Tibial artery (tissue), 4 donors: ENCODE data around the gene CARD9.

Experiments used
- DNase-seq, 2 donors: peaks; one replicate each; pipeline ENCODE4 v3.0.0-alpha.2; 2019
- H3K27ac ChIP-seq, 2 donors: fragments of 200-600 bp; sonication (generic) in 1 of 2; 1 replicate in 1 of 2; 2 replicates in 1 of 2; pipeline ENCODE4 v1.5.1; 2018 to 2019; ENCODE audit warnings: mild to moderate bottlenecking in 1 of 2
- H3K27me3 ChIP-seq, 2 donors: fragments of 200-600 bp; sonication (generic) in 1 of 2; one replicate each; pipeline versions ENCODE4 v1.5.1 to v1.6.0; 2016 to 2019
- H3K36me3 ChIP-seq, 3 donors: fragments of 200-600 bp; sonication (generic) in 2 of 3; one replicate each; pipeline ENCODE4 v1.5.1; 2016 to 2019; ENCODE audit warnings: mild to moderate bottlenecking in 2 of 3
- H3K4me1 ChIP-seq, 4 donors: fragments of 200-600 bp; sonication (generic) in 2 of 4; 1 replicate in 3 of 4; 2 replicates in 1 of 4; pipeline ENCODE4 v1.5.1; 2016 to 2019
- H3K4me3 ChIP-seq, 2 donors: fragments of 200-600 bp; sonication (generic) in 1 of 2; 1 replicate in 1 of 2; 2 replicates in 1 of 2; pipeline ENCODE4 v1.5.1; 2018 to 2019; ENCODE audit warnings: mild to moderate bottlenecking in 2 of 2
- H3K9me3 ChIP-seq, 3 donors: fragments of 200-600 bp; sonication (generic) in 1 of 3; one replicate each; pipeline ENCODE4 v1.5.1; 2016 to 2019
- CTCF ChIP-seq, 2 experiments: fragments of 200-600 bp in 1 of 2; fragments of 450-650 bp in 1 of 2; IDR thresholded peaks; one replicate each; pipeline ENCODE4 v1.5.1; 2017 to 2019; ENCODE audit warnings: antibody characterized with exemption in 2 of 2, mild to moderate bottlenecking in 1 of 2, moderate library complexity in 1 of 2
- intact Hi-C: fragments of 100-400 bp; cut with DNase I; formaldehyde crosslinking; loops from one replicate; pipeline ENCODE4 v1.15.0; 2023; ENCODE audit warnings: low total_unique reads

CARD9 gene

GRCh38 chr9:136314944-136315343, 58.5 kb downstream of the CARD9 start:
- H3K4me1 ChIP-seq, result no peaks in the 10 kb centered on the region
- H3K9me3 ChIP-seq, result peaks cover 0 to 11% (median 6%) of the 10 kb centered on the region in 3 donors
- H3K27me3 ChIP-seq, result peaks cover 0 to 29% of the 10 kb centered on the region in 2 donors
- H3K27ac ChIP-seq, result no peak overlapping the region
- intact Hi-C loops, result no loop called here
- no peak for DNase-seq
- TF ChIP-seq CTCF (IDR thresholded peaks at IDR 0.05), result no peak
- H3K4me3 ChIP-seq, result no peak overlapping the region
- H3K36me3 ChIP-seq, result no peaks in the 10 kb centered on the region

GRCh38 chr9:136314056-136314416, 59.4 kb downstream of the CARD9 start:
- intact Hi-C loops, result no loop called here
- peaks cover 0 to 11% (median 6%) of the 10 kb centered on the region in 3 donors for H3K9me3 ChIP-seq

More at GRCh38 chr9:136314056-136314416, 59.4 kb downstream of the CARD9 start:
- TF ChIP-seq CTCF (IDR thresholded peaks at IDR 0.05), result no peak
- H3K36me3 ChIP-seq, result no peaks in the 10 kb centered on the region
- peaks cover 0 to 38% of the 10 kb centered on the region in 2 donors for H3K27me3 ChIP-seq
- no peak overlapping the region for H3K27ac ChIP-seq
- H3K4me3 ChIP-seq, result no peak overlapping the region
- DNase-seq, result no peak
- H3K4me1 ChIP-seq, result no peaks in the 10 kb centered on the region
